ENCODE results near the gene PIEZO2. TPM values are rescaled to one million over a fixed set of nuclear protein-coding genes. Genes with fewer than 3 reads are reported as not detected.

Gene PIEZO2
- total and polyA plus RNA-seq, 2 of the 8 experiments (the other 6 are each of a cell fraction or from before 2014, with no cell fraction given) = 4.7 to 16.5 TPM

DNA sequence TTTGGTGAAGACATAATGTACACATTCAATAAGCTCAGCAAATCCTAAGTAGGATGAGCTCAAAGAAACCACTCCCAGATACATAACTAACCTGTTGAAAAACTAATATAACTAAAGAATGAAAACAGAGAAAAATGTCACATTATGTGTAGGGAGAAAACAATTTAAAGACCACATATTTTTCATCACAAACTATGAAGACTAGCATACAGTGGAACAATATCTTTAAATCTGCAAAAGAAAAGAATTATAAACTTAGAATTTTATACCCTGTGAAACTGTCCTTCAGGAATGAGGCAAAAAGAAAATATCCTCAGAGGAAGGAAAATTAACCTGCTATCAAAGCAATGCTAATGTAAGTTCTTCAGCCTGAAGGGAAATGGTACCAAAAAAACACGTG, 151.5 kb downstream of the PIEZO2 start:
- Histone ChIP-seq H3K9ac (replicated peaks in 1 of 4; ENCODE audit: extremely low read depth in 1 of 4, low read depth in 3 of 4, low read length in 3 of 4) (no peak overlapping the region), H4K91ac (replicated peaks; ENCODE audit: insufficient read length, low read length) (no peak overlapping the region), H3K27me3 (replicated peaks in 1 of 4; ENCODE audit: control insufficient read depth in 3 of 4, extremely low read depth in 1 of 4, insufficient read depth in 3 of 4, low read length in 3 of 4) (no peaks in the 10 kb centered on the region), H2BK120ac (replicated peaks; ENCODE audit: low read depth, low read length) (no peak overlapping the region), H3K14ac (ENCODE audit: insufficient read length) (no peak overlapping the region), H4K8ac (ENCODE audit: extremely low read depth, insufficient read depth, low read length) (no peak overlapping the region), H2BK15ac (ENCODE audit: low read length) (no peak overlapping the region), H3K4me2 (ENCODE audit: insufficient read depth in 1 of 2, low read depth in 2 of 2, low read length in 2 of 2) (no peak overlapping the region), H3K79me2 (ENCODE audit: control insufficient read depth in 1 of 2, insufficient read depth in 2 of 2, low read length in 2 of 2) (no peaks in the 10 kb centered on the region), H3K18ac (ENCODE audit: extremely low read depth, low read length) (no peak overlapping the region), H3K23me2 (ENCODE audit: low read depth, low read length) (no peaks in the 10 kb centered on the region; the same call in 1 of the 2 replicates), H3K4me1 (replicated peaks in 1 of 4; ENCODE audit: control insufficient read depth in 3 of 4, insufficient read depth in 4 of 4, low read length in 3 of 4) (peaks cover 0 to 4% (median 1%) of the 10 kb centered on the region in 4 experiments; a peak in 4 of 7 replicates), H2BK12ac (ENCODE audit: low read depth, low read length) (no peak overlapping the region), H2AFZ (ENCODE audit: low read length) (no peak overlapping the region), H3K9me3 (ENCODE audit: insufficient read depth in 2 of 2, low read depth in 1 of 2, low read length in 1 of 2) (no peaks in the 10 kb centered on the region; a peak in 1 of 4 replicates), H3K23ac (ENCODE audit: insufficient read length) (no peak overlapping the region), H4K5ac (ENCODE audit: insufficient read length, low read depth, low read length) (no peak overlapping the region), H3K56ac (replicated peaks; ENCODE audit: insufficient read length, low read depth, low read length) (no peak overlapping the region), H2BK20ac (ENCODE audit: low read length) (no peak overlapping the region), H3K27ac (ENCODE audit: low read depth, low read length) (no peak overlapping the region), H2BK5ac (ENCODE audit: low read depth, low read length) (no peak overlapping the region), H3K4me3 (ENCODE audit: extremely low read depth in 1 of 4, insufficient read depth in 2 of 4, low read depth in 3 of 4, low read length in 4 of 4) (no peak overlapping the region), H3K36me3 (ENCODE audit: control insufficient read depth in 2 of 4, insufficient read depth in 4 of 4, low read length in 3 of 4) (no peaks in the 10 kb centered on the region), H2AK5ac (ENCODE audit: low read depth, low read length) (no peak overlapping the region), H3K79me1 (ENCODE audit: low read depth, low read length) (no peaks in the 10 kb centered on the region), H4K20me1 (replicated peaks in 1 of 2; ENCODE audit: control insufficient read depth in 1 of 2, insufficient read depth in 2 of 2, low read length in 2 of 2) (no peaks in the 10 kb centered on the region), H3K4ac (replicated peaks; ENCODE audit: insufficient read length, low read depth, low read length) (no peak overlapping the region)
- ChIA-PET CTCF (ENCODE audit: partially characterized antibody) (no interaction called here), POLR2A (ENCODE audit: partially characterized antibody) (no interaction called here)
- FAIRE-seq = no peak
- no peak for DNase-seq (ENCODE audit: low read depth in 1 of 2, low spot score in 2 of 2)
- 93% methylated on average over 1 of the region's 1 CpG; no CpG with 5 or more reads in 1 of the 2 experiments for WGBS, 2 experiments (ENCODE audit: extremely low coverage in 1 of 2, insufficient coverage in 1 of 2, insufficient read length in 1 of 2, insufficient replicate concordance in 2 of 2, low coverage in 1 of 2, low lambda C conversion rate in 2 of 2, missing lambda C conversion rate in 1 of 2)
- TF ChIP-seq HDAC6 (IDR thresholded peaks at IDR 0.05; ENCODE audit: low read depth, low read length) (no peak), KDM1A (IDR thresholded peaks at IDR 0.05; ENCODE audit: borderline replicate concordance, low read length) (no peak), KDM4A (IDR thresholded peaks at IDR 0.05; ENCODE audit: low read depth, low read length, severe bottlenecking) (no peak), CBX8 (IDR thresholded peaks at IDR 0.05; ENCODE audit: borderline replicate concordance, low read depth, low read length) (no peak), SP1 (IDR thresholded peaks at IDR 0.05; ENCODE audit: low read depth, low read length) (no peak), TEAD4 (IDR thresholded peaks at IDR 0.05; ENCODE audit: low read depth, low read length) (no peak), YY1 (IDR thresholded peaks at IDR 0.05; ENCODE audit: low read depth, low read length) (no peak), EP300 (IDR thresholded peaks at IDR 0.05; ENCODE audit: borderline replicate concordance in 1 of 2, low read depth in 2 of 2, low read length in 2 of 2) (no peak), CEBPB (IDR thresholded peaks at IDR 0.05; ENCODE audit: low read depth, low read length) (no peak)
